ENCODE data around the gene POMC.

- no peak for TF ChIP-seq CTCF (IDR thresholded peaks at IDR 0.05; ENCODE audit: insufficient read depth, low read depth, low read length)
- no peak for TF ChIP-seq EZH2 (IDR thresholded peaks at IDR 0.05; ENCODE audit: insufficient read depth, low read length)
Observed at GRCh38 chr2:25201794-25202193, 33.4 kb upstream of the POMC start.

Measured in astrocyte (in vitro differentiated cells and primary cell).